Breast epithelium (tissue), 4 donors: ENCODE data around the gene UCK2. TPM values are rescaled to one million over a fixed set of nuclear protein-coding genes. Genes with fewer than 3 reads are reported as not detected.
"Not testable (repeated sequence)": the region's sequence is repeated elsewhere in the genome, so short reads cannot be mapped to it uniquely, and the experiment has no call there.

ENCODE experiments used
- DNase-seq, 2 donors: peaks; one replicate each; pipeline ENCODE4 v3.0.0-alpha.2; 2019; ENCODE audit warnings: low spot score in 2 of 2
- H3K27ac ChIP-seq, 2 donors: fragments of 200-600 bp; sonication (generic) in 1 of 2; one replicate each; pipeline ENCODE4 v1.5.1; 2016 to 2019; ENCODE audit warnings: mild to moderate bottlenecking in 1 of 2
- H3K27me3 ChIP-seq, 2 donors: fragments of 200-600 bp; sonication (generic) in 1 of 2; one replicate each; pipeline versions ENCODE4 v1.5.1 to v1.6.0; 2017 to 2019; ENCODE audit warnings: control low read depth in 1 of 2, mild to moderate bottlenecking in 1 of 2
- H3K36me3 ChIP-seq: fragments of 200-600 bp; one replicate; pipeline ENCODE4 v1.5.1; 2019
- H3K4me1 ChIP-seq, 2 donors: fragments of 200-600 bp; sonication (generic); one replicate each; pipeline ENCODE4 v1.5.1; 2016 to 2019; ENCODE audit warnings: control low read depth in 1 of 2
- H3K4me3 ChIP-seq, 3 donors: fragments of 200-600 bp; sonication (generic); 1 replicate in 2 of 3; 2 replicates in 1 of 3; pipeline ENCODE4 v1.5.1; 2016 to 2019; ENCODE audit warnings: mild to moderate bottlenecking in 3 of 3, moderate library complexity in 2 of 3
- H3K9me3 ChIP-seq, 2 donors: fragments of 200-600 bp; sonication (generic) in 1 of 2; one replicate each; pipeline ENCODE4 v1.5.1; 2016 to 2019; ENCODE audit warnings: control low read depth in 1 of 2
- CTCF ChIP-seq, 3 donors: fragments of 450-650 bp; IDR thresholded peaks; one replicate each; pipeline ENCODE4 v1.5.1; 2016 to 2017; ENCODE audit warnings: antibody characterized with exemption in 3 of 3, mild to moderate bottlenecking in 3 of 3, moderate library complexity in 3 of 3
- POLR2A ChIP-seq: fragments of 450-650 bp; IDR thresholded peaks from one replicate; pipeline ENCODE4 v1.6.1; 2016; ENCODE audit warnings: antibody characterized with exemption, mild to moderate bottlenecking, moderate library complexity
- POLR2AphosphoS5 ChIP-seq, 3 donors: sonication (generic); formaldehyde crosslinking; IDR thresholded peaks; one replicate each; pipeline ENCODE4 v1.6.1; 2017; ENCODE audit warnings: antibody characterized with exemption in 3 of 3
- intact Hi-C: fragments of 100-400 bp; cut with DNase I; formaldehyde crosslinking; loops from one replicate; pipeline ENCODE4 v1.15.1; 2023; ENCODE audit warnings: low total_unique reads
- total RNA-seq, 3 donors: library from RNA; depleted of rRNA; stranded (reverse); fragments of >200 nt; gene quantifications; one replicate each; pipeline ENCODE4 v1.1.0, GENCODE V29; 2016

Gene UCK2
- total RNA-seq, 3 donors from 2014 or later, result 13.6 to 51.1 (median 45.9) TPM

- no peaks in the 10 kb centered on the region for H3K36me3 ChIP-seq
- no peak for DNase-seq
- H3K27me3 ChIP-seq, result no peaks in the 10 kb centered on the region
- no peak overlapping the region for H3K27ac ChIP-seq
- intact Hi-C loops, result loop anchor here (5.0 kb wide), 1 partner anchor 1092 kb away; no protein-coding TSS in a partner anchor
- H3K4me1 ChIP-seq, result no peaks in the 10 kb centered on the region
- H3K9me3 ChIP-seq, result peaks cover 0 to 9% of the 10 kb centered on the region in 2 donors
- no peak for TF ChIP-seq POLR2A
- TF ChIP-seq POLR2AphosphoS5 (IDR thresholded peaks at IDR 0.05), result no peak
- no peak for TF ChIP-seq CTCF (IDR thresholded peaks at IDR 0.05)
- H3K4me3 ChIP-seq, result no peak overlapping the region
These were observed 28.0 kb upstream of the UCK2 start for GRCh38 chr1:165799387-165799786.

GRCh38 chr1:165804513-165804912 lies 22.9 kb upstream of the UCK2 start:
- intact Hi-C loops, H3K9me3 ChIP-seq, H3K27ac ChIP-seq, H3K36me3 ChIP-seq, H3K4me1 ChIP-seq, DNase-seq, H3K4me3 ChIP-seq, H3K27me3 ChIP-seq: not testable (repeated sequence)

- intact Hi-C loops, result no loop called here
- Histone ChIP-seq H3K9me3 (no peaks in the 10 kb centered on the region), H3K36me3 (no peaks in the 10 kb centered on the region), H3K4me3 (no peak overlapping the region), H3K27me3 (no peaks in the 10 kb centered on the region), H3K4me1 (no peaks in the 10 kb centered on the region), H3K27ac (peak overlapping the region in 1 of 2 donors; percentile 4)
- no peak for DNase-seq
- TF ChIP-seq POLR2AphosphoS5 (IDR thresholded peaks at IDR 0.05), result no peak
- TF ChIP-seq CTCF (IDR thresholded peaks at IDR 0.05), result no peak
- no peak for TF ChIP-seq POLR2A
These were observed 19.8 kb upstream of the UCK2 start for GRCh38 chr1:165807613-165808012.

GRCh38 chr1:165815725-165816124 lies 11.7 kb upstream of the UCK2 start:
- no peak for DNase-seq
- Histone ChIP-seq H3K9me3 (no peaks in the 10 kb centered on the region), H3K27me3 (no peaks in the 10 kb centered on the region), H3K27ac (no peak overlapping the region), H3K4me1 (no peaks in the 10 kb centered on the region), H3K4me3 (no peak overlapping the region), H3K36me3 (no peaks in the 10 kb centered on the region)
- TF ChIP-seq POLR2A (no peak), CTCF (IDR thresholded peaks at IDR 0.05) (no peak), POLR2AphosphoS5 (IDR thresholded peaks at IDR 0.05) (no peak)
- intact Hi-C loops, result no loop called here

- Histone ChIP-seq H3K27ac (no peak overlapping the region), H3K27me3 (no peaks in the 10 kb centered on the region), H3K4me3 (no peak overlapping the region), H3K9me3 (no peaks in the 10 kb centered on the region), H3K36me3 (no peaks in the 10 kb centered on the region), H3K4me1 (no peaks in the 10 kb centered on the region)
- intact Hi-C loops, result no loop called here
- TF ChIP-seq POLR2A (no peak), CTCF (IDR thresholded peaks at IDR 0.05) (no peak), POLR2AphosphoS5 (IDR thresholded peaks at IDR 0.05) (no peak)
- DNase-seq, result no peak
These were observed 11.3 kb upstream of the UCK2 start for GRCh38 chr1:165816157-165816556.
